ENCODE data around the gene CNPY3. TPM values are rescaled to one million over a fixed set of nuclear protein-coding genes. Genes with fewer than 3 reads are reported as not detected.

CNPY3 gene
- total and polyA plus RNA-seq, 3 experiments from 2014 or later, result 53.1 to 122 (median 55.8) TPM

DNA sequence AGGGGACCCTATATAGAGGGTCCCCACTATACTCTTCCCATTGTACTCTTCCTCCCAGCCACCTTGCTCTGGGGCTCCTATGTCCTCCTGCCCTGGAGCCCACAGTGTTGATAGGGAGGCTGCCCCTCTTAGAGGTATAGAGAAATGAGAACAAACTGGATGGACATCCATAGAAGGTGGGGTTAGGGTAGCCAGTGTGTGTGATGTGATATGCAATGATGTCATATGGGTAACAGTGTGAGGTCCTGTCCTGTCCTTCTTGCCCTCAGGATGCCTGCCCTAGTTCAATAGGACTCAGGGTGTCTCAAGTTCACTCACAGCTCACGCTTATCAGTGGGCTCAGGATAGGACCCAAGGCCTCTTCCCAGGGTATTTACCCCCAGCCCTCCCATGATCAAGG lies 13.0 kb upstream of the CNPY3 start:
- peaks cover 6% of the 10 kb centered on the region for H3K27me3 ChIP-seq (ENCODE audit: insufficient read depth, low read length, poor library complexity, severe bottlenecking)
- H3K4me3 Mint-ChIP-seq, result no peak overlapping the region
- no peak overlapping the region for H3K4me3 ChIP-seq (ENCODE audit: low read length)
- no peaks in the 10 kb centered on the region for H3K36me3 Mint-ChIP-seq
- no peaks in the 10 kb centered on the region for H3K4me1 ChIP-seq (ENCODE audit: insufficient read depth, low read length)
- no peaks in the 10 kb centered on the region for H3K9me3 ChIP-seq (ENCODE audit: low read length)
- peak overlapping the region in 1 of 8 donors; percentile 17 for H3K27ac Mint-ChIP-seq
- H3K9me3 Mint-ChIP-seq, result no peaks in the 10 kb centered on the region
- H3K27me3 Mint-ChIP-seq, result peaks cover 10 to 14% of the 10 kb centered on the region in 2 donors
- H3K36me3 ChIP-seq (ENCODE audit: insufficient read depth, low read length), result no peaks in the 10 kb centered on the region
- H3K27ac ChIP-seq (ENCODE audit: low read depth, low read length), result no peak overlapping the region
- ChIA-PET POLR2A (no interaction called here), CTCF (interaction anchor here (1.3 to 1.4 kb wide), 2 partner anchors 14 to 227 kb away, joined by 3 to 5 read pairs; no protein-coding TSS in a partner anchor)
- H3K4me1 Mint-ChIP-seq, result peaks cover 0 to 1% (median 1%) of the 10 kb centered on the region in 3 donors
- DNase-seq, result no peak

GRCh38 chr6:42921801-42922200 lies 7.5 kb upstream of the CNPY3 start:
- Histone ChIP-seq H3K4me3 (ENCODE audit: low read length) (no peak overlapping the region), H3K4me1 (ENCODE audit: insufficient read depth, low read length) (no peaks in the 10 kb centered on the region), H3K9me3 (ENCODE audit: low read length) (no peaks in the 10 kb centered on the region), H3K36me3 (ENCODE audit: insufficient read depth, low read length) (no peaks in the 10 kb centered on the region), H3K27me3 (ENCODE audit: insufficient read depth, low read length, poor library complexity, severe bottlenecking) (no peaks in the 10 kb centered on the region), H3K27ac (ENCODE audit: low read depth, low read length) (no peak overlapping the region)
- ChIA-PET CTCF (no interaction called here), POLR2A (no interaction called here)
- Mint-ChIP-seq H3K27me3 (no peaks in the 10 kb centered on the region), H3K4me1 (no peaks in the 10 kb centered on the region), H3K36me3 (no peaks in the 10 kb centered on the region), H3K4me3 (no peak overlapping the region), H3K27ac (peak overlapping the region in 1 of 8 donors; percentile 37), H3K9me3 (no peaks in the 10 kb centered on the region)
- DNase-seq, result no peak

- Histone ChIP-seq H3K27ac (ENCODE audit: low read depth, low read length) (peak overlapping the region; percentile 4), H3K4me1 (ENCODE audit: insufficient read depth, low read length) (peaks cover 7% of the 10 kb centered on the region), H3K9me3 (ENCODE audit: low read length) (no peaks in the 10 kb centered on the region), H3K36me3 (ENCODE audit: insufficient read depth, low read length) (no peaks in the 10 kb centered on the region), H3K27me3 (ENCODE audit: insufficient read depth, low read length, poor library complexity, severe bottlenecking) (no peaks in the 10 kb centered on the region), H3K4me3 (ENCODE audit: low read length) (no peak overlapping the region)
- H3K27me3 Mint-ChIP-seq, result no peaks in the 10 kb centered on the region
- no peak for DNase-seq
- H3K27ac Mint-ChIP-seq, result no peak overlapping the region
- CTCF ChIA-PET, result no interaction called here
- peaks cover 0 to 1% (median 0%) of the 10 kb centered on the region in 3 donors for H3K36me3 Mint-ChIP-seq
- H3K4me3 Mint-ChIP-seq, result no peak overlapping the region
- H3K4me1 Mint-ChIP-seq, result peaks cover 4 to 5% (median 5%) of the 10 kb centered on the region in 3 donors
- POLR2A ChIA-PET, result no interaction called here
- H3K9me3 Mint-ChIP-seq, result no peaks in the 10 kb centered on the region
These were observed 5.6 kb upstream of the CNPY3 start for GRCh38 chr6:42923666-42924065.

GRCh38 chr6:42925248-42925857 lies 3.9 kb upstream of the CNPY3 start:
- Mint-ChIP-seq H3K27ac (peak overlapping the region in 4 of 8 donors; percentile 33 to 88 (median 51)), H3K27me3 (peaks cover 0 to 2% of the 10 kb centered on the region in 2 donors), H3K4me1 (peaks cover 13 to 14% (median 14%) of the 10 kb centered on the region in 3 donors), H3K4me3 (no peak overlapping the region), H3K36me3 (peaks cover 0 to 14% (median 2%) of the 10 kb centered on the region in 3 donors), H3K9me3 (no peaks in the 10 kb centered on the region)
- Histone ChIP-seq H3K4me1 (ENCODE audit: insufficient read depth, low read length) (peaks cover 11% of the 10 kb centered on the region), H3K27ac (ENCODE audit: low read depth, low read length) (no peak overlapping the region), H3K27me3 (ENCODE audit: insufficient read depth, low read length, poor library complexity, severe bottlenecking) (no peaks in the 10 kb centered on the region), H3K9me3 (ENCODE audit: low read length) (no peaks in the 10 kb centered on the region), H3K4me3 (ENCODE audit: low read length) (no peak overlapping the region), H3K36me3 (ENCODE audit: insufficient read depth, low read length) (no peaks in the 10 kb centered on the region)
- ChIA-PET CTCF (interaction anchor here (0.9 kb wide), 1 partner anchor 219 kb away, joined by 4 read pairs; no protein-coding TSS in a partner anchor), POLR2A (no interaction called here)
- DNase-seq, result no peak

DNA sequence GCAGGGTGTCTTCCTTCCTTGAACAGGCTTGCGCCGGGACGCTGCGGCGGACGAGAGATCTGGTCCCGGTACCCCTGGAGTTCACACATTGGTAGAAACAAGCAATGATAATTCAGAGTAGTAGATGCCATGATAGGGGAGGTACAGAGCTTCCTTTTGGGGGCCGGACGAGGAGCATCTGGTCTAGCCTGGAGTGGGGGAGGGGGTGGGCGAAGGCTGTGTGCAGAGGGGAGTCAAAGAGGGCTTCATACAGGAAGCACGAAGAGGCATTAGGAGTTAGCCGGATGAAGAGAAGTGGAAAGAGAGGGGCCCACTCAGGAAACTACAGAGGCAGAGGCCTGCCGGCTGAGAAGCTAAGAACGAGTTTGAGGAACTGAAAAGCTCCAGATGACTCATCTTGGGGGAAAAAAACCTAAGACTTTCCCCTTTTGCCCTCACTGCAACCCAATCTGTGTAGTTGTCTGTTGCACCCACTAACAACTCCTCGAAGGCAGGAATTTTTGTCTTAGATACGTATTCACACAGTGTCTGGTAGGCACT lies 611 bp downstream of the CNPY3 start:
- Mint-ChIP-seq H3K27ac (peak overlapping the region; percentile 97 to 100 (median 99)), H3K9me3 (no peaks in the 10 kb centered on the region), H3K27me3 (peaks cover 0 to 2% of the 10 kb centered on the region in 2 donors), H3K4me3 (peak overlapping the region; percentile 97 to 100 (median 99)), H3K36me3 (peaks cover 0 to 47% (median 5%) of the 10 kb centered on the region in 3 donors), H3K4me1 (peaks cover 48 to 56% (median 52%) of the 10 kb centered on the region in 3 donors)
- Histone ChIP-seq H3K27me3 (ENCODE audit: insufficient read depth, low read length, poor library complexity, severe bottlenecking) (no peaks in the 10 kb centered on the region), H3K4me1 (ENCODE audit: insufficient read depth, low read length) (peaks cover 45% of the 10 kb centered on the region), H3K9me3 (ENCODE audit: low read length) (no peaks in the 10 kb centered on the region), H3K27ac (ENCODE audit: low read depth, low read length) (peak overlapping the region; percentile 91), H3K36me3 (ENCODE audit: insufficient read depth, low read length) (peaks cover 7% of the 10 kb centered on the region), H3K4me3 (ENCODE audit: low read length) (peak overlapping the region; percentile 78)
- peak in 3 of 5 donors; percentile 40 to 64 (median 46) for DNase-seq
- ChIA-PET CTCF (interaction anchor here (0.6 to 3.6 kb wide), 12 partner anchors 14 to 299 kb away, joined by 3 to 21 read pairs (median 4); partner anchors contain the start of genes DNPH1, PEX6, PPP2R5D and PTCRA), POLR2A (interaction anchor here (0.6 to 2.9 kb wide), 30 partner anchors 15 to 1142 kb away, joined by 3 to 50 read pairs (median 6); partner anchors contain the start of genes BICRAL, CUL7, DNPH1 and KLC4)

GRCh38 chr6:42932412-42932811 lies 3.1 kb downstream of the CNPY3 start:
- DNase-seq, result no peak
- peak overlapping the region; percentile 84 to 98 (median 94) for H3K27ac Mint-ChIP-seq
- peaks cover 4 to 71% (median 15%) of the 10 kb centered on the region in 3 donors for H3K36me3 Mint-ChIP-seq
- H3K4me3 ChIP-seq (ENCODE audit: low read length), result peak overlapping the region; percentile 13
- no peaks in the 10 kb centered on the region for H3K9me3 Mint-ChIP-seq
- H3K27me3 ChIP-seq (ENCODE audit: insufficient read depth, low read length, poor library complexity, severe bottlenecking), result no peaks in the 10 kb centered on the region
- H3K36me3 ChIP-seq (ENCODE audit: insufficient read depth, low read length), result peaks cover 28% of the 10 kb centered on the region
- ChIA-PET POLR2A (no interaction called here), CTCF (no interaction called here)
- no peaks in the 10 kb centered on the region for H3K9me3 ChIP-seq (ENCODE audit: low read length)
- H3K4me1 Mint-ChIP-seq, result peaks cover 55 to 72% (median 68%) of the 10 kb centered on the region in 3 donors
- peaks cover 0 to 2% of the 10 kb centered on the region in 2 donors for H3K27me3 Mint-ChIP-seq
- H3K27ac ChIP-seq (ENCODE audit: low read depth, low read length), result no peak overlapping the region
- peak overlapping the region; percentile 55 to 84 (median 72) for H3K4me3 Mint-ChIP-seq
- H3K4me1 ChIP-seq (ENCODE audit: insufficient read depth, low read length), result peaks cover 45% of the 10 kb centered on the region

- POLR2A ChIA-PET, result interaction anchor here (0.6 kb wide), 1 partner anchor 34 kb away, joined by 3 read pairs; no protein-coding TSS in a partner anchor
- H3K27ac Mint-ChIP-seq, result peak overlapping the region in 7 of 8 donors; percentile 64 to 98 (median 94)
- H3K4me3 ChIP-seq (ENCODE audit: low read length), result no peak overlapping the region
These were observed 3.9 kb downstream of the CNPY3 start for GRCh38 chr6:42933205-42933604.

DNA sequence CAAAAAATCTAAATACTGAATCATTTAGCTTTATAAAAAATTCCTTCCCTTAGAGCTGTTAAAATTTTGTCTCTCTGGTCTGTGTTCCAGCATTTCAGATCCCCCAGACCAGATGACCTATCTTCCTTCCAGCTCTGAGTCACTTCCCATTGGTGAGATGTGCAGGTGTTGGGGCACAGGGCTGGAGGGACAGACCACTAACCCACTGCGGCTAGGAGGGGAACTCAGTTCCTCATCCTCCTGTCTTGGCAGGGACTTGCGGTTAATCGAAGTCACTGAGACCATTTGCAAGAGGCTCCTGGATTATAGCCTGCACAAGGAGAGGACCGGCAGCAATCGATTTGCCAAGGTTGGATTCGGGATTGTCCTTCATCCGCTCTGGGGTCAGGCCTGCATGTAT lies 6.0 kb downstream of the CNPY3 start:
- Mint-ChIP-seq H3K36me3 (peaks cover 8 to 86% (median 18%) of the 10 kb centered on the region in 3 donors), H3K27ac (peak overlapping the region in 4 of 8 donors; percentile 33 to 77 (median 56)), H3K9me3 (no peaks in the 10 kb centered on the region), H3K4me3 (no peak overlapping the region), H3K4me1 (peaks cover 45 to 65% (median 59%) of the 10 kb centered on the region in 3 donors), H3K27me3 (no peaks in the 10 kb centered on the region)
- no peaks in the 10 kb centered on the region for H3K9me3 ChIP-seq (ENCODE audit: low read length)
- H3K4me3 ChIP-seq (ENCODE audit: low read length), result no peak overlapping the region
- peaks cover 34% of the 10 kb centered on the region for H3K4me1 ChIP-seq (ENCODE audit: insufficient read depth, low read length)
- DNase-seq, result no peak
- CTCF ChIA-PET, result interaction anchor here (0.6 kb wide), 1 partner anchor 42 kb away, joined by 3 read pairs; no protein-coding TSS in a partner anchor
- POLR2A ChIA-PET, result no interaction called here
- no peaks in the 10 kb centered on the region for H3K27me3 ChIP-seq (ENCODE audit: insufficient read depth, low read length, poor library complexity, severe bottlenecking)
- no peak overlapping the region for H3K27ac ChIP-seq (ENCODE audit: low read depth, low read length)
- peaks cover 43% of the 10 kb centered on the region for H3K36me3 ChIP-seq (ENCODE audit: insufficient read depth, low read length)

More at GRCh38 chr6:42933205-42933604, 3.9 kb downstream of the CNPY3 start:
- H3K4me1 ChIP-seq (ENCODE audit: insufficient read depth, low read length), result peaks cover 42% of the 10 kb centered on the region
- Mint-ChIP-seq H3K36me3 (peaks cover 8 to 79% (median 19%) of the 10 kb centered on the region in 3 donors), H3K4me1 (peaks cover 57 to 75% (median 72%) of the 10 kb centered on the region in 3 donors), H3K4me3 (peak overlapping the region; percentile 47 to 84 (median 70)), H3K9me3 (no peaks in the 10 kb centered on the region), H3K27me3 (peaks cover 0 to 2% of the 10 kb centered on the region in 2 donors)
- no peaks in the 10 kb centered on the region for H3K27me3 ChIP-seq (ENCODE audit: insufficient read depth, low read length, poor library complexity, severe bottlenecking)
- CTCF ChIA-PET, result no interaction called here
- no peaks in the 10 kb centered on the region for H3K9me3 ChIP-seq (ENCODE audit: low read length)
- H3K27ac ChIP-seq (ENCODE audit: low read depth, low read length), result no peak overlapping the region
- DNase-seq, result no peak
- H3K36me3 ChIP-seq (ENCODE audit: insufficient read depth, low read length), result peaks cover 35% of the 10 kb centered on the region

Measured in CD8-positive, alpha-beta memory T cell (primary cell).